ENCODE data around the gene ANHX.

DNA sequence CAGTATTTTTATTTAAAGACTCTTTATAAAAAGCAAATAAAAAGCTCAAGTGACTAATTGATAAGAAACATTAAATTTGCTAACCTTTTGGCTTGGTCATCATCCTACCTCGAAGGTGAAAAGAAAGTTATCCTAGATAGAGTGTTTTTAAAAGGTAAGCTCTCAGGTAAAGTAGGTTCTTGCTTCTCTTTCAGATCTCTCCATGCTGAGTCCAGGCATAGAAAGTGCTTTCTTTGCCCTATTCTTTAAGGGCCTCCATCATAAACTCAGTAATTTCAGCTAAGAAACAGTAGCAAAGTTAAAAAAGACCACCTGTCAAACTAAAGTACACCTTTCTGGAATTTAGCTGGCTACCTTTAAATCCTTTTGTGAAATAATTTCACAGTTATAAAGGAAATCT, 20.6 kb upstream of the ANHX start:
- TF ChIP-seq, protein P1, sequence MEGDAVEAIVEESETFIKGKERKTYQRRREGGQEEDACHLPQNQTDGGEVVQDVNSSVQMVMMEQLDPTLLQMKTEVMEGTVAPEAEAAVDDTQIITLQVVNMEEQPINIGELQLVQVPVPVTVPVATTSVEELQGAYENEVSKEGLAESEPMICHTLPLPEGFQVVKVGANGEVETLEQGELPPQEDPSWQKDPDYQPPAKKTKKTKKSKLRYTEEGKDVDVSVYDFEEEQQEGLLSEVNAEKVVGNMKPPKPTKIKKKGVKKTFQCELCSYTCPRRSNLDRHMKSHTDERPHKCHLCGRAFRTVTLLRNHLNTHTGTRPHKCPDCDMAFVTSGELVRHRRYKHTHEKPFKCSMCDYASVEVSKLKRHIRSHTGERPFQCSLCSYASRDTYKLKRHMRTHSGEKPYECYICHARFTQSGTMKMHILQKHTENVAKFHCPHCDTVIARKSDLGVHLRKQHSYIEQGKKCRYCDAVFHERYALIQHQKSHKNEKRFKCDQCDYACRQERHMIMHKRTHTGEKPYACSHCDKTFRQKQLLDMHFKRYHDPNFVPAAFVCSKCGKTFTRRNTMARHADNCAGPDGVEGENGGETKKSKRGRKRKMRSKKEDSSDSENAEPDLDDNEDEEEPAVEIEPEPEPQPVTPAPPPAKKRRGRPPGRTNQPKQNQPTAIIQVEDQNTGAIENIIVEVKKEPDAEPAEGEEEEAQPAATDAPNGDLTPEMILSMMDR (IDR thresholded peaks at IDR 0.05), result no peak
- TF ChIP-seq POLR2A (IDR thresholded peaks at IDR 0.05), result no peak
